Loucy (cell line): ENCODE data around the gene ENDOD1.

Experiments used
- H2AFZ ChIP-seq: fragments of 200-600 bp; sonication (generic); 2 replicates; pipeline ENCODE4 v1.6.0; 2016; ENCODE audit warnings: antibody characterized with exemption, mild to moderate bottlenecking, low read length, moderate library complexity
- H3F3A ChIP-seq: fragments of 200-600 bp; 2 replicates; pipeline ENCODE4 v1.6.0; 2016; ENCODE audit warnings: antibody characterized with exemption, low read depth, mild to moderate bottlenecking
- H3K27me3 ChIP-seq: fragments of 200-600 bp; sonication (generic); 2 replicates; pipeline ENCODE4 v1.6.1; 2014; ENCODE audit warnings: low read length, mild to moderate bottlenecking; ENCODE audit not compliant: insufficient read depth, poor library complexity, severe bottlenecking
- H3K36me3 ChIP-seq: fragments of 200-600 bp; sonication (generic); 2 replicates; pipeline ENCODE4 v1.6.1; 2016; ENCODE audit warnings: low read length; ENCODE audit not compliant: insufficient read depth
- H3K4me1 ChIP-seq: fragments of 200-600 bp; sonication (generic); 2 replicates; pipeline ENCODE4 v1.5.1; 2014; ENCODE audit warnings: low read length, mild to moderate bottlenecking; ENCODE audit not compliant: insufficient read depth, poor library complexity, severe bottlenecking
- H3K4me2 ChIP-seq: fragments of 200-600 bp; sonication (generic); 2 replicates; pipeline ENCODE4 v1.6.0; 2014; ENCODE audit warnings: antibody characterized with exemption, low read length, low read depth, mild to moderate bottlenecking; ENCODE audit not compliant: poor library complexity, severe bottlenecking
- H3K4me3 ChIP-seq: fragments of 200-600 bp; sonication (generic); 2 replicates; pipeline ENCODE4 v1.5.1; 2014; ENCODE audit warnings: low read length, mild to moderate bottlenecking, mixed read lengths; ENCODE audit not compliant: poor library complexity, severe bottlenecking
- H3K79me2 ChIP-seq: fragments of 200-600 bp; sonication (generic); 2 replicates; pipeline ENCODE4 v1.6.1; 2014; ENCODE audit warnings: low read length; ENCODE audit not compliant: insufficient read depth
- H3K9ac ChIP-seq: fragments of 200-600 bp; sonication (generic); 2 replicates; pipeline ENCODE4 v1.6.0; 2014; ENCODE audit warnings: mild to moderate bottlenecking, low read depth, low read length, moderate library complexity; ENCODE audit not compliant: poor library complexity, severe bottlenecking
- H3K9me2 ChIP-seq: fragments of 200-600 bp; sonication (generic); replicated peaks from 2 replicates; pipeline ENCODE4 v1.6.1; 2016; ENCODE audit warnings: low read depth, low read length, mixed read lengths
- H3K9me3 ChIP-seq: fragments of 200-600 bp; sonication (generic); 2 replicates; pipeline ENCODE4 v1.6.1; 2014; ENCODE audit warnings: mild to moderate bottlenecking, antibody characterized with exemption, low read length, low read depth; ENCODE audit not compliant: insufficient read depth
- H4K20me1 ChIP-seq: fragments of 200-600 bp; sonication (generic); 2 replicates; pipeline ENCODE4 v1.6.0; 2014; ENCODE audit warnings: antibody characterized with exemption, low read length, mild to moderate bottlenecking; ENCODE audit not compliant: insufficient read depth, poor library complexity, severe bottlenecking
- EZH2phosphoT487 ChIP-seq: fragments of 200-600 bp; IDR thresholded peaks from 2 replicates; pipeline ENCODE4 v1.6.1; 2018; ENCODE audit warnings: antibody characterized with exemption, mild to moderate bottlenecking, moderate library complexity, borderline replicate concordance
- TF ChIP-seq, protein P1 (sequence below): fragments of 200-600 bp; sonication (generic); conservative IDR thresholded peaks from 2 replicates; pipeline ENCODE4 v1.5.1; 2014; ENCODE audit warnings: mild to moderate bottlenecking, antibody characterized with exemption, low read length

The ENDOD1 gene

DNA sequence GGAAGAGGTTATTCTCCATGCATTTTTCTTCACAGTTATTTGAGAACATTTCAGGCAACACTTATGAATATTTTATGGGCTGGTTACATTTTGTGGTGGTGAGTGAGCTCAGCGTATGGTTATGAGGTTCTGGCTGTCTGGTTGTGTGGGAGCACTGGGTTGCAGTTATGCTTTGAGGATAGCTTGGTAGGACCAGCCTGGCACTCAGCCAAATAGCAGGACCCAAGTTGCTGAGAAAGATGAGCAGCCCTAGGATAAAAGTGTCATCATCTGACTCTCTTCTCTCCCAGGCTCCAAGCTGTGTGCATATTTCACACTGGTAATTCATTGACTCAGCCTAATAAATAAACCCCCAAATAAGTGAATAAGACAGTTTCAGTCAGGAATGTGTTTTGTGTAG is 31.0 kb upstream of the ENDOD1 start:
- TF ChIP-seq EZH2phosphoT487, result no peak
- TF ChIP-seq, protein P1, sequence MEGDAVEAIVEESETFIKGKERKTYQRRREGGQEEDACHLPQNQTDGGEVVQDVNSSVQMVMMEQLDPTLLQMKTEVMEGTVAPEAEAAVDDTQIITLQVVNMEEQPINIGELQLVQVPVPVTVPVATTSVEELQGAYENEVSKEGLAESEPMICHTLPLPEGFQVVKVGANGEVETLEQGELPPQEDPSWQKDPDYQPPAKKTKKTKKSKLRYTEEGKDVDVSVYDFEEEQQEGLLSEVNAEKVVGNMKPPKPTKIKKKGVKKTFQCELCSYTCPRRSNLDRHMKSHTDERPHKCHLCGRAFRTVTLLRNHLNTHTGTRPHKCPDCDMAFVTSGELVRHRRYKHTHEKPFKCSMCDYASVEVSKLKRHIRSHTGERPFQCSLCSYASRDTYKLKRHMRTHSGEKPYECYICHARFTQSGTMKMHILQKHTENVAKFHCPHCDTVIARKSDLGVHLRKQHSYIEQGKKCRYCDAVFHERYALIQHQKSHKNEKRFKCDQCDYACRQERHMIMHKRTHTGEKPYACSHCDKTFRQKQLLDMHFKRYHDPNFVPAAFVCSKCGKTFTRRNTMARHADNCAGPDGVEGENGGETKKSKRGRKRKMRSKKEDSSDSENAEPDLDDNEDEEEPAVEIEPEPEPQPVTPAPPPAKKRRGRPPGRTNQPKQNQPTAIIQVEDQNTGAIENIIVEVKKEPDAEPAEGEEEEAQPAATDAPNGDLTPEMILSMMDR, result no peak
- Histone ChIP-seq H3K4me3 (no peak overlapping the region), H3K4me1 (no peaks in the 10 kb centered on the region), H3K79me2 (no peaks in the 10 kb centered on the region), H3K36me3 (no peaks in the 10 kb centered on the region), H3K4me2 (no peak overlapping the region), H3K9me2 (0 out of 2 replicates have a peak, but pooled peaks cover 5% of the 10 kb centered on the region), H4K20me1 (no peaks in the 10 kb centered on the region), H3K27me3 (peaks cover 6% of the 10 kb centered on the region), H3K9me3 (no peaks in the 10 kb centered on the region), H3F3A (no peaks in the 10 kb centered on the region), H3K9ac (no peak overlapping the region), H2AFZ (no peak overlapping the region)

DNA sequence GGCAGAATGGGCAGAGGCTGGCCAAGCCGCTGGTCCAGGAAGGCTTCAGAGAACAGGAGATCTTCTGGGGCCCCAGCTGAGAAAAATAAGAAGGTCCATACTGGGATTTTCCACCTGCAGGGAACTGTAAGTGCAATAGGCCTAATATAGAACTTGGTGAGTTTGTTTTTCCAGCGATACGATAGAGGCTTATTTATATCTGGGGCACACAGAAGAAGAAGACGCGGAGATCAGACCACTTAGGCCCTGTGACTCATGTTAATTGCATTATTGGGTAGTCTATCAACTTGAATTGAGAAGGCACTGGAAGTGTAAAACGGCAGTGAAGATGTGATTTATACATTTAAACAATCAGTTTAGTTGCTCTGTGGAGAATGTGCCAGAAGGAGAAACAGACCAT is 30.6 kb upstream of the ENDOD1 start:
- Histone ChIP-seq H3K27me3 (peaks cover 6% of the 10 kb centered on the region), H3K36me3 (no peaks in the 10 kb centered on the region), H3K4me3 (no peak overlapping the region), H3K4me1 (no peaks in the 10 kb centered on the region), H3K9me2 (0 out of 2 replicates have a peak, but pooled peaks cover 5% of the 10 kb centered on the region), H3K9ac (no peak overlapping the region), H3K79me2 (no peaks in the 10 kb centered on the region), H2AFZ (no peak overlapping the region), H3K4me2 (no peak overlapping the region), H3F3A (no peaks in the 10 kb centered on the region), H3K9me3 (no peaks in the 10 kb centered on the region), H4K20me1 (no peaks in the 10 kb centered on the region)
- no peak for TF ChIP-seq EZH2phosphoT487
- TF ChIP-seq, protein P1, result no peak

DNA sequence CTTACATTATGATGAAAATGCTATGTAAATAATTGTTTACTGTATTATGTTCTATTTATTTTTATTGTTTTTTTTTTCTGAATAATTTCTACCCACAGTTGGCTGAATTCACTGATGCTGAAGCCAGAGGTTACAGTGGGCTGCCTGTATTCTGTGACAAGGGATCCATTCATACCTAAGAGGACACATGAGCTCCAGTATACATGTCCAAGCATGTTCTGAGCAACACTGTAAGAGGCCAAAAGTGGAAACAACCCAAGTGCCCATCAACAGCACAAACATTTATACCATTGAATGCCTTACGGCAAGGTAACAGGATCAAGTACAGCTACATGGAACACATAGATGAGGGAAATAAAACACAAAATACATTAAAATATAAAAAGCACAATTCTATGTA is 24.3 kb upstream of the ENDOD1 start:
- no peak overlapping the region for H3K4me2 ChIP-seq
- H3K4me3 ChIP-seq, result no peak overlapping the region
- no peak overlapping the region for H3K9ac ChIP-seq
- no peak overlapping the region for H2AFZ ChIP-seq
- peaks cover 16% of the 10 kb centered on the region for H3K4me1 ChIP-seq
- peaks cover 35% of the 10 kb centered on the region for H3K79me2 ChIP-seq
- H3K36me3 ChIP-seq, result no peaks in the 10 kb centered on the region
- H3K9me3 ChIP-seq, result no peaks in the 10 kb centered on the region
- H3F3A ChIP-seq, result no peaks in the 10 kb centered on the region
- peaks cover 6% of the 10 kb centered on the region for H3K27me3 ChIP-seq
- peaks cover 10% of the 10 kb centered on the region for H4K20me1 ChIP-seq
- no peaks in the 10 kb centered on the region for H3K9me2 ChIP-seq
- TF ChIP-seq EZH2phosphoT487, result no peak

DNA sequence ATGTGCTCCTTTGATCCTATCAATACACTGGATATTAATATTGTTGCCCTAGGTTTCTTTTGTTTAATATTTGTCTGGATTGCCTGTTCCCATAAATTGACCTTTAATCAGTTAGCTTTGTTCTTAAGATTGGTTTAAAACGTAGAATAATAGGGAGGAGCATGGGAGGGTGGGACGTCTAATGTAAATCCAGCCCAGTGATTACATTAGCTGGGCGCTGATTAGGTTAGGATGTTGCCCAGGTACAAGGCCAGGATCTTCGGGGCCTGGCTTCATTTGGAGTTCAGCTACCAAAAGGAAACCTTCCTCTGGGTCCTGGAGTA is 23.0 kb upstream of the ENDOD1 start, which contains the start of gene SRSF8:
Gene SRSF8 (plus strand): TSS at position 204 of the 323 bp plus-strand sequence. CDS start 308 bp downstream, outside the sequence.
- Histone ChIP-seq H4K20me1 (peaks cover 15% of the 10 kb centered on the region), H3K36me3 (no peaks in the 10 kb centered on the region), H3K9me2 (no peaks in the 10 kb centered on the region), H3K79me2 (peaks cover 47% of the 10 kb centered on the region), H3K27me3 (no peaks in the 10 kb centered on the region), H3K9me3 (no peaks in the 10 kb centered on the region), H3K4me2 (peak within 1 kb of the TSS; percentile 78), H3K4me1 (peaks cover 29% of the 10 kb centered on the region), H3K9ac (peak within 1 kb of the TSS; percentile 91), H2AFZ (peak within 1 kb of the TSS; percentile 86), H3K4me3 (peak within 1 kb of the TSS; percentile 95), H3F3A (no peaks in the 10 kb centered on the region)
- TF ChIP-seq, protein P1, result no peak
- no peak for TF ChIP-seq EZH2phosphoT487
